Esophagus muscularis mucosa (tissue), 4 donors: Measurements from ENCODE around the gene ADAM33.

Source experiments
- EP300 ChIP-seq: sonication (generic); formaldehyde crosslinking; IDR thresholded peaks from one replicate; pipeline ENCODE4 v1.6.1; 2017; ENCODE audit warnings: antibody characterized with exemption
- POLR2A ChIP-seq: fragments of 450-650 bp; IDR thresholded peaks from one replicate; pipeline ENCODE4 v1.6.1; 2017; ENCODE audit warnings: antibody characterized with exemption, moderate library complexity, mild to moderate bottlenecking, low read depth
- POLR2AphosphoS5 ChIP-seq, 2 donors: sonication (generic); formaldehyde crosslinking; IDR thresholded peaks; one replicate each; pipeline ENCODE4 v1.6.1; 2017; ENCODE audit warnings: antibody characterized with exemption in 2 of 2
- TF ChIP-seq, protein P1 (sequence below), 3 experiments: fragments of 200-600 bp in 2 of 3; fragments of 450-650 bp in 1 of 3; sonication (generic) in 2 of 3; IDR thresholded peaks; one replicate each; pipeline ENCODE4 v1.5.1; 2017 to 2019; ENCODE audit warnings: antibody characterized with exemption in 3 of 3, mild to moderate bottlenecking in 2 of 3, moderate library complexity in 1 of 3

GRCh38 chr20:3674995-3675900, 6.6 kb downstream of the ADAM33 start:
- TF ChIP-seq, protein P1, sequence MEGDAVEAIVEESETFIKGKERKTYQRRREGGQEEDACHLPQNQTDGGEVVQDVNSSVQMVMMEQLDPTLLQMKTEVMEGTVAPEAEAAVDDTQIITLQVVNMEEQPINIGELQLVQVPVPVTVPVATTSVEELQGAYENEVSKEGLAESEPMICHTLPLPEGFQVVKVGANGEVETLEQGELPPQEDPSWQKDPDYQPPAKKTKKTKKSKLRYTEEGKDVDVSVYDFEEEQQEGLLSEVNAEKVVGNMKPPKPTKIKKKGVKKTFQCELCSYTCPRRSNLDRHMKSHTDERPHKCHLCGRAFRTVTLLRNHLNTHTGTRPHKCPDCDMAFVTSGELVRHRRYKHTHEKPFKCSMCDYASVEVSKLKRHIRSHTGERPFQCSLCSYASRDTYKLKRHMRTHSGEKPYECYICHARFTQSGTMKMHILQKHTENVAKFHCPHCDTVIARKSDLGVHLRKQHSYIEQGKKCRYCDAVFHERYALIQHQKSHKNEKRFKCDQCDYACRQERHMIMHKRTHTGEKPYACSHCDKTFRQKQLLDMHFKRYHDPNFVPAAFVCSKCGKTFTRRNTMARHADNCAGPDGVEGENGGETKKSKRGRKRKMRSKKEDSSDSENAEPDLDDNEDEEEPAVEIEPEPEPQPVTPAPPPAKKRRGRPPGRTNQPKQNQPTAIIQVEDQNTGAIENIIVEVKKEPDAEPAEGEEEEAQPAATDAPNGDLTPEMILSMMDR (IDR thresholded peaks at IDR 0.05), result no peak
- no peak for TF ChIP-seq POLR2AphosphoS5 (IDR thresholded peaks at IDR 0.05)
- TF ChIP-seq POLR2A, result no peak
- TF ChIP-seq EP300, result no peak
